Neural crest cell (in vitro differentiated cells): ENCODE measurements around the gene TSPAN12. TPM values are rescaled to one million over a fixed set of nuclear protein-coding genes. Genes with fewer than 3 reads are reported as not detected.
"Not testable (repeated sequence)": the region's sequence is repeated elsewhere in the genome, so short reads cannot be mapped to it uniquely, and the experiment has no call there.

ENCODE experiments used
- DNase-seq: peaks from one replicate; pipeline ENCODE4 v3.0.0; 2021; ENCODE audit warnings: low read depth, mixed read lengths, low spot score
- H3K27ac Mint-ChIP-seq: one replicate; pipeline ENCODE4 v1.8.0; 2021; ENCODE audit warnings: mild to moderate bottlenecking, mixed read lengths; ENCODE audit not compliant: unreplicated experiment
- H3K27me3 Mint-ChIP-seq: 2 replicates; pipeline ENCODE4 v1.8.0; 2021; ENCODE audit warnings: low read depth, mild to moderate bottlenecking, mixed read lengths
- H3K36me3 Mint-ChIP-seq: 2 replicates; pipeline ENCODE4 v1.8.0; 2021; ENCODE audit warnings: low read depth, mild to moderate bottlenecking, mixed read lengths
- H3K4me1 Mint-ChIP-seq: 2 replicates; pipeline ENCODE4 v1.8.0; 2021; ENCODE audit warnings: mixed read lengths
- H3K4me3 Mint-ChIP-seq: one replicate; pipeline ENCODE4 v1.8.0; 2021; ENCODE audit warnings: mild to moderate bottlenecking, mixed read lengths
- H3K9me3 Mint-ChIP-seq: 2 replicates; pipeline ENCODE4 v1.8.0; 2021; ENCODE audit warnings: mixed read lengths
- CTCF ChIP-seq: fragments of 200-600 bp; sonication (generic); conservative IDR thresholded peaks from 2 replicates; pipeline ENCODE4 v1.5.0; 2021; ENCODE audit warnings: antibody characterized with exemption, mild to moderate bottlenecking
- long read RNA-seq: library from polyadenylated mRNA; unstranded; transcript quantifications from one replicate; pipeline ENCODE4 v2.0.0, GENCODE V29; 2020
- total RNA-seq: library from RNA; stranded (reverse); gene quantifications from 2 replicates; pipeline ENCODE4 v1.2.1, GENCODE V29; 2021

The TSPAN12 gene
- total RNA-seq: 15.7 and 18.2 TPM in 2 replicates
- long read RNA-seq, transcript TSPAN12-201 (8 exons, 2,798 nt): major isoform, 35 of 51 reads
- long read RNA-seq, partial matches to known transcripts: 3 of 51 reads
- long read RNA-seq, other reads (novel, unspliced or antisense): 13 of 51 reads

- peaks cover 21% of the 10 kb centered on the region for H3K4me1 Mint-ChIP-seq
Measured at GRCh38 chr7:120857588-120858573, at the start of gene TSPAN12. Gene TSPAN12, minus strand, starts transcription at chr7:120858144. Its CDS starts 1,381 bp downstream, at chr7:120856763.

GRCh38 chr7:120898715-120899499 lies 41.0 kb upstream of the TSPAN12 start:
- H3K9me3 Mint-ChIP-seq: peaks cover 9% of the 10 kb centered on the region

More at GRCh38 chr7:120857588-120858573, at the start of gene TSPAN12:
- Mint-ChIP-seq H3K27me3 (no peaks in the 10 kb centered on the region), H3K4me3 (peak within 1 kb of the TSS; percentile 95), H3K9me3 (no peaks in the 10 kb centered on the region), H3K27ac (peak within 1 kb of the TSS; percentile 97), H3K36me3 (peaks cover 2% of the 10 kb centered on the region)
- peak; percentile 74 for DNase-seq
- peak; percentile 67 for TF ChIP-seq CTCF

GRCh38 chr7:120895253-120895652 lies 37.3 kb upstream of the TSPAN12 start:
- not testable (repeated sequence) for H3K27me3 Mint-ChIP-seq, H3K4me1 Mint-ChIP-seq, H3K27ac Mint-ChIP-seq, DNase-seq, H3K4me3 Mint-ChIP-seq, H3K36me3 Mint-ChIP-seq
- peaks cover 20% of the 10 kb centered on the region for H3K9me3 Mint-ChIP-seq

More at GRCh38 chr7:120898715-120899499, 41.0 kb upstream of the TSPAN12 start:
- DNase-seq: no peak
- Mint-ChIP-seq H3K4me3 (no peak overlapping the region), H3K36me3 (no peaks in the 10 kb centered on the region), H3K4me1 (no peaks in the 10 kb centered on the region), H3K27ac (no peak overlapping the region), H3K27me3 (no peaks in the 10 kb centered on the region)
- no peak for TF ChIP-seq CTCF

- not testable (repeated sequence) for H3K9me3 Mint-ChIP-seq, DNase-seq, H3K4me3 Mint-ChIP-seq
Measured at GRCh38 chr7:120885602-120886001, 27.7 kb upstream of the TSPAN12 start.

GRCh38 chr7:120877701-120878100 lies 19.8 kb upstream of the TSPAN12 start:
- no peaks in the 10 kb centered on the region for H3K27me3 Mint-ChIP-seq
- no peak overlapping the region for H3K27ac Mint-ChIP-seq
- TF ChIP-seq CTCF: no peak
- H3K36me3 Mint-ChIP-seq: no peaks in the 10 kb centered on the region
- DNase-seq: no peak
- H3K4me3 Mint-ChIP-seq: no peak overlapping the region
- no peaks in the 10 kb centered on the region for H3K9me3 Mint-ChIP-seq
- peaks cover 10% of the 10 kb centered on the region for H3K4me1 Mint-ChIP-seq

More at GRCh38 chr7:120885602-120886001, 27.7 kb upstream of the TSPAN12 start:
- H3K36me3 Mint-ChIP-seq, H3K27me3 Mint-ChIP-seq, H3K27ac Mint-ChIP-seq, H3K4me1 Mint-ChIP-seq: not testable (repeated sequence)

GRCh38 chr7:120876922-120877321 lies 19.0 kb upstream of the TSPAN12 start:
- Mint-ChIP-seq H3K4me1 (peaks cover 10% of the 10 kb centered on the region), H3K27me3 (no peaks in the 10 kb centered on the region), H3K27ac (no peak overlapping the region), H3K36me3 (no peaks in the 10 kb centered on the region), H3K4me3 (no peak overlapping the region), H3K9me3 (no peaks in the 10 kb centered on the region)
- no peak for DNase-seq
- TF ChIP-seq CTCF: no peak
